Measurements from ENCODE around the gene CDK5.

DNA sequence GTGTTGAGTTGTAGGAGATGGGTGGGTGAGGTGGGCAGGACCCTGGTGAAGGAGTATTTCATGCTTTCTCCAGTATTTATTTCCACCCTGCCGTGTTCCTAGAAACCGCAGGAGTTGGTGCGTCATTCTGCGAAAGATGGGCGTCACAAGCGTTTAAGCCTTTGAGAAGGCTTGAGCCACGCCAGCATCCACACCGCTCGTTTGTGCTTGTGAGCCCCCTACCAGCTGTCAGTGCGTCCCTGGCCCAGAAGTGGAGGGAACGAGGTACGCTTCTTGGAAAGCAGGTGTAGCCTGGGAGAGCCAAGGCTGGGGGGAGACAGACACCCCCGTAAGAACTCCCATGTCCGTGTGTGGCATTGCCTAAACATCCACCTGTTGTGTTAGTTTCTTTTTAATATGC, 34.3 kb upstream of the CDK5 start:
- TF ChIP-seq, protein P1, sequence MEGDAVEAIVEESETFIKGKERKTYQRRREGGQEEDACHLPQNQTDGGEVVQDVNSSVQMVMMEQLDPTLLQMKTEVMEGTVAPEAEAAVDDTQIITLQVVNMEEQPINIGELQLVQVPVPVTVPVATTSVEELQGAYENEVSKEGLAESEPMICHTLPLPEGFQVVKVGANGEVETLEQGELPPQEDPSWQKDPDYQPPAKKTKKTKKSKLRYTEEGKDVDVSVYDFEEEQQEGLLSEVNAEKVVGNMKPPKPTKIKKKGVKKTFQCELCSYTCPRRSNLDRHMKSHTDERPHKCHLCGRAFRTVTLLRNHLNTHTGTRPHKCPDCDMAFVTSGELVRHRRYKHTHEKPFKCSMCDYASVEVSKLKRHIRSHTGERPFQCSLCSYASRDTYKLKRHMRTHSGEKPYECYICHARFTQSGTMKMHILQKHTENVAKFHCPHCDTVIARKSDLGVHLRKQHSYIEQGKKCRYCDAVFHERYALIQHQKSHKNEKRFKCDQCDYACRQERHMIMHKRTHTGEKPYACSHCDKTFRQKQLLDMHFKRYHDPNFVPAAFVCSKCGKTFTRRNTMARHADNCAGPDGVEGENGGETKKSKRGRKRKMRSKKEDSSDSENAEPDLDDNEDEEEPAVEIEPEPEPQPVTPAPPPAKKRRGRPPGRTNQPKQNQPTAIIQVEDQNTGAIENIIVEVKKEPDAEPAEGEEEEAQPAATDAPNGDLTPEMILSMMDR (IDR thresholded peaks at IDR 0.05): no peak
- TF ChIP-seq POLR2AphosphoS5 (IDR thresholded peaks at IDR 0.05): no peak

Measured in breast epithelium (tissue), 3 donors.